ENCODE measurements around the gene LSAMP.

DNA sequence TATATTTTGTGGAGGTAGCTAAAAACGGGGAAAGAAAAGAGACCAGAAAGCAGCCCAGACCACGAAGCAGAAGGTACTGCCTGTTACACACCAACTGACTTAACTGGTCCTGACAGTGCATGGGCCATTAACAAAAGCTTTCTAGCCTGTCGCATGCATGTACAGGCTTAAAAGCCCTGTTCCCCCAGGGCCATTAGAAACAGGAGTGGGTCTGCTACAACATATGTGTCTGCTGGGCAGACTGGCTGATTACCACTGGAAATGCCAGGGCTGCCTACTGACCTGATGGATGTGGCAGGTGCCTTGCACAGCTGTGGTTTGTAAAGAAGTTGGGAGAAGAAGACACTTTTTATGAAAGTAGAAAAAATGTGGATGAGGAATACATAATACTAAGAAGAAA lies 684.6 kb downstream of the LSAMP start:
- TF ChIP-seq CTCF (conservative IDR thresholded peaks at IDR 0.05; ENCODE audit: low read depth, low read length) (no peak), EZH2 (IDR thresholded peaks at IDR 0.05; ENCODE audit: borderline replicate concordance, low read depth, low read length, poor library complexity, severe bottlenecking) (no peak)

Measured in A673 (cell line).